ENCODE results near the gene ADCY4. TPM values are rescaled to one million over a fixed set of nuclear protein-coding genes. Genes with fewer than 3 reads are reported as not detected.

ADCY4 gene
- total RNA-seq, 1 experiment from 2014 or later, result 0.86 TPM

DNA sequence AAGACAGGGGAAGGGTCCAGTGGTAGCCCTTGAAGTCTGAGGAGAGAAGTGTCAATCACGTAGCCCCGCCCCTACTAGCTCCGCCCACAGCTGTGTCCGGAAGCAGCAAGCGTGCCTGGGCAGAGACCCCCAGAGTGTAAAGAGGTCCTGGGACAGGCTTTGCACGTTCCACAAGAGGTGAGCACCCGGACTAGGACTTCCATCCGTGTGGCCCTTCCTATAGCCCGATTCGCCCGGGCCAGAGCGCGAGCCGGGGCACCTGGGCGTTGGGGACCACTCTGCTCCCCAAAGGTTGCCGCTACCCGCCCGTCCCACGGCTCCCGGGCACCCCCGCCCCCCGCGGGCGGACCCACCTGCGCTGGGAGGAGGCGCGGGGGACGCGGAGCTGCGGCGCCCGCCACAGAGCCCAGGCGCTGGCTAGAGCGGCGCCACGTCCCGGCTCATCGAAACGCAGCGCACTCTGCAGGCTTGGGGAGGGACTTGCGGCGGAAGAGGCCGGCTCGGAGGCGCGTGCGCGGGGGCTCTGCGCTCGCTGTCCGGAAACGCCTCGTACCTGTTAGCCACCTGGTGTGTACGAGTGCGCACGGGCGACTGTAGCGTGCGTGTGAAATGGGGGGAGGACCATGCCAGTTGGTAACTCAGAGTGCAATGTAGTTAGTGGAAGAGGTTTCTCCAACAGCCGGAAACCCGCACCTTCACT lies 63.6 kb downstream of the ADCY4 start, which contains the start of gene RABGGTA:
TSS of gene RABGGTA (minus strand) at position 464 of the 700 bp plus-strand sequence. CDS start 482 bp downstream, outside the sequence.
- Histone ChIP-seq H2AFZ (ENCODE audit: low read depth, low read length, poor library complexity, severe bottlenecking) (no peak within 1 kb of the TSS), H3K27ac (ENCODE audit: low read depth, low read length) (peak within 1 kb of the TSS; percentile 86), H3K4me1 (ENCODE audit: control insufficient read depth in 1 of 2, insufficient read depth in 2 of 2, low read length in 2 of 2) (peaks cover 9 to 22% of the 10 kb centered on the region in 2 experiments; a peak in 3 of 4 replicates), H3K27me3 (ENCODE audit: insufficient read depth, low read length) (no peaks in the 10 kb centered on the region), H3K79me2 (ENCODE audit: insufficient read depth, low read length) (peaks cover 4% of the 10 kb centered on the region; the same call in 1 of the 2 replicates), H3K4me2 (ENCODE audit: low read length) (peak within 1 kb of the TSS; percentile 98), H3K9ac (ENCODE audit: low read length) (peak within 1 kb of the TSS; percentile 94), H3K9me2 (ENCODE audit: insufficient read depth) (no peaks in the 10 kb centered on the region), H4K20me1 (ENCODE audit: insufficient read depth) (no peaks in the 10 kb centered on the region), H3K36me3 (ENCODE audit: control insufficient read depth in 1 of 2, insufficient read depth in 2 of 2, low read length in 2 of 2) (no peaks in the 10 kb centered on the region; a peak in 1 of 4 replicates), H3K9me3 (ENCODE audit: control insufficient read depth in 1 of 2, insufficient read depth in 1 of 2, low read depth in 1 of 2, low read length in 2 of 2) (no peaks in the 10 kb centered on the region), H3K4me3 (replicated peaks in 1 of 2; ENCODE audit: low read depth in 1 of 2, low read length in 2 of 2) (peak within 1 kb of the TSS; percentile 79 to 92)
- ATAC-seq (peak; percentile 97), DNase-seq (ENCODE audit: low read depth, low spot score) (peak; percentile 85)
- TF ChIP-seq RAD21 (IDR thresholded peaks at IDR 0.05; ENCODE audit: low read depth) (no peak), POLR2AphosphoS5 (IDR thresholded peaks at IDR 0.05; ENCODE audit: low read depth, low read length) (peak; percentile 84), SP1 (IDR thresholded peaks at IDR 0.05; ENCODE audit: low read depth) (peak; percentile 50; the same call in 1 of the 2 replicates), TCF7L2 (IDR thresholded peaks at IDR 0.05; ENCODE audit: borderline replicate concordance, extremely low read depth, insufficient read depth, insufficient read length) (peak; percentile 31), EZH2phosphoT487 (IDR thresholded peaks at IDR 0.05; ENCODE audit: borderline replicate concordance) (no peak), CTCF (IDR thresholded peaks at IDR 0.05 in 2 of 3, conservative IDR thresholded peaks at IDR 0.05 in 1 of 3; ENCODE audit: borderline replicate concordance in 1 of 3, insufficient read depth in 1 of 3, low read depth in 2 of 3, low read length in 2 of 3) (peak; percentile 39 to 75 (median 60); a peak in 5 of 6 replicates), YY1 (IDR thresholded peaks at IDR 0.05; ENCODE audit: extremely low read depth, insufficient replicate concordance, low read depth, low read length) (peak; percentile 12), EGR1 (IDR thresholded peaks at IDR 0.05; ENCODE audit: low read depth) (no peak), SIN3A (IDR thresholded peaks at IDR 0.05; ENCODE audit: low read depth) (peak; percentile 69; the same call in 1 of the 2 replicates), ZBTB33 (IDR thresholded peaks at IDR 0.05; ENCODE audit: extremely low read depth, insufficient replicate concordance, low read length) (peak; percentile 34), CBX3 (IDR thresholded peaks at IDR 0.05; ENCODE audit: low read depth) (peak; percentile 94), ELF1 (IDR thresholded peaks at IDR 0.05; ENCODE audit: borderline replicate concordance, low read depth) (peak; percentile 50; the same call in 1 of the 2 replicates), POLR2A (IDR thresholded peaks at IDR 0.05; ENCODE audit: borderline replicate concordance, extremely low read depth, insufficient read depth, insufficient read length) (peak; percentile 76), SRF (IDR thresholded peaks at IDR 0.05; ENCODE audit: low read depth) (no peak)
- TF ChIP-seq, protein P1, sequence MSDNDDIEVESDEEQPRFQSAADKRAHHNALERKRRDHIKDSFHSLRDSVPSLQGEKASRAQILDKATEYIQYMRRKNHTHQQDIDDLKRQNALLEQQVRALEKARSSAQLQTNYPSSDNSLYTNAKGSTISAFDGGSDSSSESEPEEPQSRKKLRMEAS (IDR thresholded peaks at IDR 0.05), result peak; percentile 98
- no TSS peak for BruUV-seq (replicated peaks)
- intact Hi-C loops (cut with micrococcal nuclease), result loop anchor here (1.0 kb wide), 1 partner anchor 29 kb away; the partner anchor contains the start of gene TINF2
- ChIA-PET RAD21 (ENCODE audit: low non-redundant PET in 1 of 2, low total read pairs in 2 of 2, uncharacterized antibody in 2 of 2, unreplicated experiment in 2 of 2) (interaction anchor here in 1 of 2 experiments (0.7 kb wide), 1 partner anchor 26 kb away, joined by 3 read pairs; no protein-coding TSS in a partner anchor), POLR2A (interaction anchor here (0.6 to 2.7 kb wide), 12 partner anchors 9 to 165 kb away, joined by 3 to 20 read pairs (median 5); partner anchors contain the start of genes DHRS1, NOP9, PSME2 and TGM1), CTCF (interaction anchor here (0.7 to 2.0 kb wide), 9 partner anchors 9 to 160 kb away, joined by 3 to 17 read pairs (median 5); partner anchors contain the start of genes CIDEB, MDP1 and TINF2)
